Measurements from ENCODE around the gene PDLIM1.

PDLIM1 gene

GRCh38 chr10:95303950-95304349 lies 13.1 kb upstream of the PDLIM1 start:
- TF ChIP-seq CTCF (conservative IDR thresholded peaks at IDR 0.05; ENCODE audit: low read depth): no peak
- CTCF ChIA-PET: interaction anchor here (0.9 kb wide), 1 partner anchor 61 kb away, joined by 3 read pairs; no protein-coding TSS in a partner anchor
- no peak for DNase-seq (ENCODE audit: low spot score)
- POLR2A ChIA-PET (ENCODE audit: low non-redundant PET): no interaction called here
- H3K27ac ChIP-seq: peak overlapping the region; percentile 44; the same call in 1 of the 2 replicates

GRCh38 chr10:95303535-95303934 lies 12.7 kb upstream of the PDLIM1 start:
- CTCF ChIA-PET: interaction anchor here (0.9 kb wide), 1 partner anchor 61 kb away, joined by 3 read pairs; no protein-coding TSS in a partner anchor
- POLR2A ChIA-PET (ENCODE audit: low non-redundant PET): no interaction called here
- DNase-seq (ENCODE audit: low spot score): no peak
- TF ChIP-seq CTCF (conservative IDR thresholded peaks at IDR 0.05; ENCODE audit: low read depth): no peak
- peak overlapping the region; percentile 44 for H3K27ac ChIP-seq

GRCh38 chr10:95300022-95300539 lies 9.3 kb upstream of the PDLIM1 start:
- ChIA-PET POLR2A (ENCODE audit: low non-redundant PET) (no interaction called here), CTCF (no interaction called here)
- no peak overlapping the region for H3K27ac ChIP-seq
- no peak for DNase-seq (ENCODE audit: low spot score)
- no peak for TF ChIP-seq CTCF (conservative IDR thresholded peaks at IDR 0.05; ENCODE audit: low read depth)

- no peak for TF ChIP-seq CTCF (conservative IDR thresholded peaks at IDR 0.05; ENCODE audit: low read depth)
- CTCF ChIA-PET: interaction anchor here (0.6 to 0.7 kb wide), 2 partner anchors 23 to 66 kb away, joined by 3 to 6 read pairs; no protein-coding TSS in a partner anchor
- no peak overlapping the region for H3K27ac ChIP-seq
- POLR2A ChIA-PET (ENCODE audit: low non-redundant PET): no interaction called here
- DNase-seq (ENCODE audit: low spot score): no peak
These were observed 6.6 kb upstream of the PDLIM1 start for GRCh38 chr10:95297402-95297801.

GRCh38 chr10:95296764-95297163 lies 6.0 kb upstream of the PDLIM1 start:
- TF ChIP-seq CTCF (conservative IDR thresholded peaks at IDR 0.05; ENCODE audit: low read depth): no peak
- POLR2A ChIA-PET (ENCODE audit: low non-redundant PET): no interaction called here
- no peak for DNase-seq (ENCODE audit: low spot score)
- CTCF ChIA-PET: interaction anchor here (0.5 kb wide), 1 partner anchor 10 kb away, joined by 4 read pairs; no protein-coding TSS in a partner anchor
- no peak overlapping the region for H3K27ac ChIP-seq

- no peak for DNase-seq (ENCODE audit: low spot score)
- no peak for TF ChIP-seq CTCF (conservative IDR thresholded peaks at IDR 0.05; ENCODE audit: low read depth)
- POLR2A ChIA-PET (ENCODE audit: low non-redundant PET): interaction anchor here (0.5 kb wide), 1 partner anchor 49 kb away, joined by 3 read pairs; no protein-coding TSS in a partner anchor
- CTCF ChIA-PET: interaction anchor here (0.7 to 0.9 kb wide), 4 partner anchors 25 to 68 kb away, joined by 3 to 4 read pairs (median 3); no protein-coding TSS in a partner anchor
- H3K27ac ChIP-seq: peak overlapping the region; percentile 90
These were observed 4.4 kb upstream of the PDLIM1 start for GRCh38 chr10:95295031-95295755.
